GM18505 (cell line): Measurements from ENCODE around the gene AKAP17A.
"Not testable (repeated sequence)": the region's sequence is repeated elsewhere in the genome, so short reads cannot be mapped to it uniquely, and the experiment has no call there.

Experiments
- ATAC-seq: cut with Tn5 transposase; IDR thresholded peaks from one replicate; pipeline ENCODE4 v1.9.1; 2021; ENCODE audit not compliant: unreplicated experiment
- POLR2A ChIP-seq: IDR thresholded peaks from 4 replicates; pipeline ENCODE4 v1.6.1; 2011; ENCODE audit warnings: borderline replicate concordance; ENCODE audit not compliant: insufficient read depth, insufficient read length; ENCODE audit errors: extremely low read depth

AKAP17A gene, protein sequence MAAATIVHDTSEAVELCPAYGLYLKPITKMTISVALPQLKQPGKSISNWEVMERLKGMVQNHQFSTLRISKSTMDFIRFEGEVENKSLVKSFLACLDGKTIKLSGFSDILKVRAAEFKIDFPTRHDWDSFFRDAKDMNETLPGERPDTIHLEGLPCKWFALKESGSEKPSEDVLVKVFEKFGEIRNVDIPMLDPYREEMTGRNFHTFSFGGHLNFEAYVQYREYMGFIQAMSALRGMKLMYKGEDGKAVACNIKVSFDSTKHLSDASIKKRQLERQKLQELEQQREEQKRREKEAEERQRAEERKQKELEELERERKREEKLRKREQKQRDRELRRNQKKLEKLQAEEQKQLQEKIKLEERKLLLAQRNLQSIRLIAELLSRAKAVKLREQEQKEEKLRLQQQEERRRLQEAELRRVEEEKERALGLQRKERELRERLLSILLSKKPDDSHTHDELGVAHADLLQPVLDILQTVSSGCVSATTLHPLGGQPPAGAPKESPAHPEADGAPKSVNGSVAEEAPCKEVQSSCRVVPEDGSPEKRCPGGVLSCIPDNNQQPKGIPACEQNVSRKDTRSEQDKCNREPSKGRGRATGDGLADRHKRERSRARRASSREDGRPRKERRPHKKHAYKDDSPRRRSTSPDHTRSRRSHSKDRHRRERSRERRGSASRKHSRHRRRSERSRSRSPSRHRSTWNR

DNA sequence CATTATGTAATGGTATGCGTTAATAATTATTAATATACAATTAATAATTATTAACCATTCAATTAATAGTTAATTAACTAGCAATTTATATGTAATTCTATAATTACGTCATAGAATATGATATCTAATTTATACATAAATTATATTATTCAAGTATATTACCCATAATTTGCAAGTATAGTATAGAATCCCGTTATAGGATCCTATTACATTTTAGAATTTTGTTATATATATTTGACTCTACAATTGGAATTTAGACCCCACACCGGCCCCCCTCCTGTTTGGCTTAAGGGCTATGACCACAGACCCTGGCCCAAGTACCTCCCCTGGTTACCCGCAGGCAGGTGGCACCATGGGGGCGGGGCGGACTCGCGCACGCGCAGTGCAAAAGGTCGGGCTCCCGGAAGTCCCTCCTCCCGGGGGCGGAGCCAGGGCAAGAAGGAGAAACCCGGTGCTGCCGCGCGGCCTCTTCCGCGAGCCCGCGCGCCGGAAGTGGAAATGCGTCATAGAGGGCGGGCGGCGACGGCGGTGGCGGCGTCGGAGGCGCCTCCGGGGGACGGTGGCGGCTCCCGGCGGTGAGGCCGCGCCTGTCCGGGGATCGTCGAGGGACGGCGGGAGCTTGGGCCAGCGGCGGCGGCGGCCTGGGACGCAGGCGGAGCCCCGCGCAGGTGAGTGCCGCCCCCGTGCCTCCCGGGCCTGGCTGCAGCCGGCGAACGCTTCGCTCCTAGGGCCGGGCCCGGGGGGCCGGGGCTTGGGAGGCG, at the start of gene AKAP17A:
Gene AKAP17A (plus strand): TSS at position 503 of the 761 bp plus-strand sequence. CDS start 1,859 bp downstream, outside the sequence.
- peak; percentile 90 for ATAC-seq

DNA sequence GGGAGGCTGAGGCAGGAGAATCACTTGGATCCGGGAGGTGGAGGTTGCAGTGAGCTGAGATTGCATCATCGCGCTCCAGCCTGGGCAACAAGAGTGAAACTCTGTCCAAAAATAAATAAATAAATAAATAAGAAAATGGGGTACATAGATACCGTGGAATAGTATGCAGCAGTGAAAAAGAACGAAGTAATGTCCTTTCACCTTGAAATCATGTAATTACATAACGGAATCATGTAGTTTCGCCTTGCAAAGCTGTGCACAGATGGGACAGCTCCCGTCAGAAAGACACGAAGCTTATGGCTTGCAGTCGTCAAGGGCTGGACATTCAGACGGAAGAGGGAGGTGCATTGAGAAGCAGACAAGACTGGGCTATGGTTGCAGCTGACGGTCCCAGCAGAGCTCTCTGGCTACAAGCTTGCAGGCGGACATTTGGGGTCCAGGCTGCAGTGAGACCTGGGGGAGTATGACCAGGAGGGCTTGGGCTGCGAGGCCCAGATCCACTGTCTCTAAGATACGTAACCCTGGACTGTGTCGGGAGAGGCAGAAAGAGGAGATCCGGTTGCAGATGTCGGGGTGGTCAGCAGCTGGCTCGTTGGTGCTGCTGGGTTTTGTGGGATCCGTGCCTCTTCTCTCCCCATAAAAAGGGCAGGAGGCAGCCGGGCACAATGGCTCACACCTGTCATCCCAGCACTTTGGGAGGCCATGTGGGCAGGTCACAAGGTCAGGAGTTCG, 48.2 kb upstream of the AKAP17A start:
- no peak for TF ChIP-seq POLR2A
- no peak for ATAC-seq

More for the DNA sequence above, at the start of gene AKAP17A:
- TF ChIP-seq POLR2A, result peak; percentile 88

DNA sequence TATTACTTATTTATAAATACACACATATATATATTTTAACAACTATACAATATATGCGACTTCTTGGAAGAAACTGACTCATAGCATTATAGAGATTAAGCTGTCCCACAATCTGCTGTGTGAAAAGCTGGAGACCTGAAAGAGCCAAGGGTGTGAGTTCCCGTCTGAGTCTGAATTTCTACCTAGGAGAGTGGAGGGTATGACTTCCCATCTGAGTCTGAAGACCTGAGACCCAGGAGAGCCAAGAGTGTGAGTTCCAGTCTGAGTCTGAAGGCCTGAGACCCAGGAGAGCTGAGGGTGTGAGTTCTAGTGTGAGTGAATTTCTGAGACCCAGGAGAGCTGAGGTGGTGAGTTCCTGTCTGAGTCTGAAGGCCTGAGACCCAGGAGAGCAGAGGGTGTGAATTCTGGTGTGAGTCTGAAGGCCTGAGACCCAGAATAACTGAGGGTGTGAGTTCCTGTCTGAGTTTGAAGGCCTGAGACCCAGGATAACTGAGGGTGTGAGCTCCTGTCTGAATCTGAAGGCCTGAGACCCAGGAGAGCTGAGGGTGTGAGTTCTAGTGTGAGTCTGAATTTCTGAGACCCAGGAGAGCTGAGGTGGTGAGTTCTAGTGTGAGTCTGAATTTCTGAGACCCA, 45.5 kb upstream of the AKAP17A start:
- ATAC-seq, result no peak
- no peak for TF ChIP-seq POLR2A

DNA sequence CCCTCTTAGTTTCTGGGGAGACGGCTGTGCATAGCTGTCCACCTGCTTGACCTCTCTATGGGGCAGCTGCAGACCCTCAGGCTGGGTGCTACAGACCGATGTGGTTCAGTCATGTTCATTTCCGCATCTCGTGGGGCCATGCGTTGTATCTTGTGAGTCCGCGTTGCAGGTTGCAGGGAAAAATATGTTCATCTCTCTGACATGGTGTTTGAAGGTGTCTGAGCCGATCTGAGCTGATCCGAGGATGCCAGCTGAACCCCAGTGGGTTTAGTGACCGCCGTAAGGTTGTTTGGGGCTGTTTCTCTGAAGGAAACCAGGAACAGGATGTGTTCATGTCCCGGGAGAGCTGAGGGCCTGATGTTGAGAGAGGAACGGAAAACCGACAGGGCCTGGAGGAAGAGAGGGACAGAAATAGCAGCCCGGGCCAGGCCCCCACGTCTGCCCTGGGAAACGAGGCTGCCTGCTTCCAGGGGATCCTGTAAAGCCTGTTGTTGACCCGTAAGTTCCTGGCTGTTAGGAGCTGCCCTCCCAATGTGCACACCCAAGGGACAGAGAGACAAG, 44.6 kb upstream of the AKAP17A start:
- no peak for ATAC-seq
- TF ChIP-seq POLR2A, result no peak

DNA sequence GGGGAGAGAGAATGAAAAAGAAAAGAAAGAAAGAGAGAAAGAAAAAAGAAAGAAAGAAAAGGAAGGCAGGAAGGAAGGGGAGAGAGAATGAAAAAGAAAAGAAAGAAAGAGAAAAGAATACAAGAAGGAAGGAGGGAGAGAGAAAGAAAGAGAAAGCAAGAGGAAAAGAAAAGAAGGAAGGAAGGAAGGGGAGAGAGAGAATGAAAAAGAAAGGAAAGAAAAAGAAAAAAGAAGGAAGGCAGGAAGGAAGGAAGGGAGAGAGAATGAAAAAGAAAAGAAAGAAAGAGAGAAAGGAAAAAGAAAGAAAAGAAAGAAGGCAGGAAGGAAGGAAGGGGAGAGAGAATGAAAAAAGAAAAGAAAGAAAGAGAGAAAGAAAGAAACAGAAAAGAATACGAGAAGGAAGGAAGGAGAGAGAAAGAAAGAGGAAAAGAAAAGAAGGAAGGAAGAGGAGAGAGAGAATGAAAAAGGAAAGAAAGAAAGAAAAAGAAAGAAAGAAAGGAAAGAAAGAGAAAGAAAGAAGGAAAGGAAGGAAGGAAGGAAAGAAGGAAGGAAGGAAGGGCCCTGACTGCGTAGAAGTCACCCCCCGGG, 39.4 kb upstream of the AKAP17A start:
- TF ChIP-seq POLR2A, result no peak
- no peak for ATAC-seq

DNA sequence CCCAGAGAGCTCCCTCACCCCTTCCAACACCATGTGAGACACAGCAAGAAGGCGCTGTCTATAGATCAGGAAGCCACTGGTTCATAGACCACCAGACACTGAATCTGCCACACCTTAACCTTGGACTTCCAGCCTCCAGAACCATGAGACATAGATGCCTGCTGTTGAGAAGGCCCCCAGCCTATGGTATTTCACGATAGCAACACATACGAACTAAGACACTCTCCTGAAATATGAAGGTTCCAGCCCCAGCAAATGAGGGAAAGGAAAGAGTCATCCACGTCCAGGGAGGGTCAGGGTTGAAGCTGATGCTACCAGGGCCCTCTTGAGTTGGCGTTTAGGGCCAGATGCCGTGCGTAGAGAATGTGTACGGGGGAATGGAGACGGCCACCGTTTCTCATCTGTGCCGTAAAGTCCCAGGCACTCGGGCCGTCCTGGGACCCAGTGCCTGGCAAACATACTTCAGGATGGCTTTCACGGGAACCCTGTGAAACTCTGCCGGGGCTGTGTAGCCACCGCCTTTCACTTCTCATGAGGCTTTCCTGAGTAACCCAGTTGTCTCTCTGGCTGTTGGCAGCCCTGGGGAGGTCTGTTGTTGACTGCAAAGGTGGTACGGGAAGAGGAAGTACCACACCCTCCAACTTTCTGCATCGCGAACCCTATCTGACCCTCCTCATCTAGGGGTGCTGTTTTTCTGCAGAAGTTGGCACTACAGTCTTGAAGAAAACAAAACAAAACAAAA, 36.8 kb upstream of the AKAP17A start:
- no peak for ATAC-seq
- TF ChIP-seq POLR2A, result no peak

DNA sequence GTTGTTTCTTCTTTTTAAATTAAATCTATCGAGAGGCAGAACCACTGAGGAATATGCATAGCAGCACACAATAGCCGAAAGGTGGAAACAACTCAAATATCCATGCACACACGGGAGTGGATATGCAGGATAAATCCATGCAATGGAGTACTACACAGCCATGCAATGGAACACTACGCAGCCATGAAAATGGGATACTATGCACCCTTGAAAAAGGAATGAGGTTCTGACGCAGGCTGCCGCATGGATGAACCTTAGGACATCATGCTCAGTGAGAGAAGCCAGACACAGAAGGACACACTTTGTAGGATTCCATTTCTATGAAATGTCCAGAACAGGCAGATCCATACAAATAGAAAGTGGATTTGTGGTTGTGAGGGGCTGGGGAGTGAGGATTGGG, 36.0 kb upstream of the AKAP17A start:
- TF ChIP-seq POLR2A, result no peak
- no peak for ATAC-seq

DNA sequence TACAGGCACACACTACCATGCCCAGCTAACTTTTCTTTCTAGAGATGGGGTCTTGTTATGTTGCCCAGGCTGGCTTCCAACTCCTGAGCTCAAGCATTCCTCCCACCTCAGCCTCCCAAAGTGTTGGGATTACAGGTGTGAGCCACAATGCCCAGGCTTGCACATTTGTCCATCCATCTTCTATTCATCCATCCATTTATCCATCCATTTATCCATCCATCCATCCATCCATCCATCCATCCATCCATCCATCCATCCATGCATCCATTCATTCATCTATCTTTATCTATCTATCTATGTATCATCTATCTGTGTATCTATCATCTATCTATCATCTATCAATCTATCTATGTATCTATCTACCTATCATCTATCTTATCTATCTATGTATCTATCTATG, 34.0 kb upstream of the AKAP17A start:
- ATAC-seq, result not testable (repeated sequence)

DNA sequence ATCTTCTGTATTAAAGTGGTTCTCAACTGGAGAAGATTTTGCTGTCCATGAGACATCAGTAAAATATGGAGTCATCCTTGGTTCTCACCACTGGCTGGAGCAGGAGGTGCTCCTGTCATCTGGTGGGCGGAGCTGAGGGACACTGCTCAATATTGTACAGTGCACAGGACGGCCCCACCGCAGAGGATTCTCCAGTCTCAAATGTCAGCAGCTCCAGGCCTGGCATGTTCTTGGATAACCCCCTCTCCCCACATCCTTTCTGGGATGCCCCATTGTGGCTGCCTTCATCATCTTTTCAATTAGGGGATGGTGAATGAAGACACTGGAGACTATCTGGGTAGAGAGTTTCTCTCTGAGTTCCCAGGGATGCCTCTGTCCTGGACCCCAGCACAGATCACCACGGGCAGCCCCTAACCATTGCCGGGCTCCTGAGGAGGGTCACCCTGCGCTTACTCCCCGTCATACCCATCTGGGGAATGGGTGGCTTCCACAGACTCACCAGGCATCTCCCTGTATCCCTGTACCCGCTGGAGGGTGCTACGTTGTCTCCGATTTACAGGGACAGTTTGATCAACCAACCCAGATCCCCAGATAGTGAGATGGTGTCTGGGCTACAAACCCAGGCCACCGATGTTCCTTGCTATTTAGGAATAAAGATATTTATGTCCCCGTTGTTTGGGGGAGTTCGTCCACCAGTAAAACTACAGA, 32.5 kb upstream of the AKAP17A start:
- TF ChIP-seq POLR2A, result no peak
- ATAC-seq, result no peak

DNA sequence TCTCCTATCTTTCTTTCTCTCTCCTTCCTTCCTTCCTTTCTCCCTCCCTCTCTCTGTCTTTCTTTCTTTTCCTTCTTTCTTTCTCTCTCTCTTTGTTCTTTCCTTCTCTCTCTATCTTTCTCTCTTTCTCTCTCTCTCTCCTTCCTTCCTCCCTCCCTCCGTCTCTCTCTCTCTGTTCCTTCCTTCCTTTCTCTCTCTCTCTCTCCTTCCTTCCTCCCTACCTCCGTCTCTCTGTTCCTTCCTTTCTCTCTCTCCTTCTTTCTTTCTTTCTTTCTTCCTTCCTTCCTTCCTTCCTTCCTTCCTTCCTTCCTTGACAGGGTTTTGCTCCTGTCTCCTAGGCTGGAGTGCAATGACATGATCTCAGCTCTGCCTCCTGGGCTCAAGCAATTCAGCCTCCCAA, 30.2 kb upstream of the AKAP17A start:
- ATAC-seq, result no peak
- TF ChIP-seq POLR2A, result no peak

DNA sequence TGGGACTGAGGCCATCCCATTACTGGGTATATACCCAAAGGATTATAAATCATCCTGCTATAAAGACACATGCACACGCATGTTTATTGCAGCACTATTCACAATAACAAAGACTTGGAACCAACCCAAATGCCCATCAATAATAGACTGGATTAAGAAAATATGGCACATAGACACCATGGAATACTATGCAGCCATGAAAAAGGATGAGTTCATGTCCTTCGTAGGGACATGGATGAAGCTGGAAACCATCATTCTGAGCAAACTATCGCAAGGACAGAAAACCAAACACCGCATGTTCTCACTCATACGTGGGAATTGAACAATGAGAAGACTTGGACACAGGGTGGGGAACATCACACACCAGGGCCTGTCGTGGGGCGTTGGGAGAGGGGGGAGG, 27.3 kb upstream of the AKAP17A start:
- ATAC-seq, result not testable (repeated sequence)
